GM19043 (cell line): ENCODE results near the gene CHRNE.
"Not testable (repeated sequence)": the region's sequence is repeated elsewhere in the genome, so short reads cannot be mapped to it uniquely, and the experiment has no call there.

ENCODE experiments used
- ATAC-seq: cut with Tn5 transposase; IDR thresholded peaks from one replicate; pipeline ENCODE4 v1.9.1; 2021; ENCODE audit warnings: low read depth; ENCODE audit not compliant: unreplicated experiment

CHRNE gene

GRCh38 chr17:4892499-4893221, 10.2 kb downstream of the CHRNE start:
- ATAC-seq, result no peak

DNA sequence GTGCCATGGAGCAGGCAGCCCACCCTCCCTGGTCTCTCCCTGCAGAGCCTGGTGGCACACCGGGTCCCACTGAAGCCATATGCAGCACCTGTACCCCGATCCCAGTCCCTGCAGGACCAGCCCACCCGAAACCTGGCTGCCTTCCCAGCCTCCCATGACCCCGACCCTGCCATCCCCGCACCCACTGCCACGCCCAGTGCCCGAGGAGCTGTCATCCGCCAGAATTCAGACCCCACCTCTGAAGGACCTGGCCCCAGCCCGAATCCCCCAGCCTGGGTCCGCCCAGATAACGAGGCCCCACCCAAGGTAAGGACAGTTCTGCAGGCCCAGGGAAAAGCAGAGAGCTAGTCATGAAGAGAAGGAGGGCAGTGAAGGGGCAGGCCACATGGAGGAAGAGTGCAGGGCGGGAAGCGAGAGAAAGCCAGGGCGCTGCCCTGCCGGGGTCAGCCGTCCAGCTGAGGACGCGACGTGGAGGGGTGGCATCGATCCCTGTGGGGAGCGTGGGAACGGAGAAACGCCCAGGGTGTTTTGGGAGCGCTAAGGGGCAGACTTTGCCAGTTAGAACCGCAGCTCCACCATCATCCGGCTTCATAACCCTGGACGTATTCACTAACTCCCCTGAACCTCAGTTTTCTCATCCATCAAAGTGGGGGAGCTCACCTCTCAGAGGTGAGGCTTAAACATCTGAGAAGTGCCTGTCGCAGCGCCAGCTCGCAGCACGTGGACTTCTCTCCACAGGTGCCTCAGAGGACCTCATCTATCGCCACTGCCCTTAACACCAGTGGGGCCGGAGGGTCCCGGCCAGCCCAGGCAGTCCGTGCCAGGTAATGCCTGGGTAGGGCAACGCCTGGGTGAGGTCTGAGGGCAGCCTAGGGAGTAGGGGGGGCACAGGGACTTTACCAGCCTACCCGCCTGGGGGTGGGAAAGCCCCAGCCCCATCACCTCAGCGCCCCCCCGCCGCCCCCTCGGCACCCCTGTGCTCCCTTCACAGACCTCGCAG, 11.2 kb downstream of the CHRNE start:
- ATAC-seq, result no peak

- no peak for ATAC-seq
These were observed 15.3 kb downstream of the CHRNE start for GRCh38 chr17:4887581-4887980.

DNA sequence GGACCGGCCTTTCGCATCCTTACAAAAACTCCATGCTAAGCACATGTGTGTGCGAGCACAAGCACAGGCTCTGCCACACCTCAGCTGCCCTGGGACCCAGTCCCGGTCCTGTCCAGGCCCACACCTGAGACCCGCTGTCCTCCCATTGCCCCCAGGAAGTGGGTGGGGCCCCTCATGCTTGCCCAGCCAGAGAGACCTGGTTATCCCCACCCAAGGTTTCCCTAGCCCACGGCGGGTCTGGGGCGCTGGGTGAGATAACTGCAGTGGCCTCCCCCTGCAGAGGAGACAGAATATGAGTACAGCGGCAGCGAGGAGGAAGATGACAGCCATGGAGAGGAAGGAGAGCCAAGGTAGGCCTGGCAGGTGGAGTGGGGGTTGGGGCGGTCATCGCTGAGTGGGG, 16.1 kb downstream of the CHRNE start:
- ATAC-seq, result no peak

DNA sequence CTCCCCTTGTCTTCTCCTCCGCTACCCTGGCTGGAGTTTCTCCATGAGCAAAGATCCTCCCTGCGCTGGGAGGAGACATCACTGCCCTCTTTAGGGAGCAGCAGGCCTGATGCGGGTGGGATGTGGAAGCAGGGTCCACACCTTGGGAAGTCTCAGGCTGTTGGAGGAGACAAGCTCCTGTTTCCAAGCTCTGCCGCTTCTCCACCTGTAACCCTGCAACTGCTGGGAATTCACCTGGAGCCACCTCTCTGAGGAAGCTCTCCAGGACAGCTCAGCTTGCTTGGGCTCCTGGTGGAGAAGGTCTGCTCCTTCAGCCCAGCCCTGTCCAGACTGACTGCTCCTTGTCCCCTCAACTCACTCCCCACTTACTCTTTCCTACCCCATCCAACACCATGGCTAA, 18.4 kb downstream of the CHRNE start:
- no peak for ATAC-seq

- no peak for ATAC-seq
These were observed 20.9 kb downstream of the CHRNE start for GRCh38 chr17:4881761-4882555.

GRCh38 chr17:4880857-4881256, 22.0 kb downstream of the CHRNE start:
- ATAC-seq, result no peak

GRCh38 chr17:4879601-4880000, 23.3 kb downstream of the CHRNE start:
- no peak for ATAC-seq

- ATAC-seq, result no peak
These were observed 25.8 kb downstream of the CHRNE start for GRCh38 chr17:4877089-4877488.

GRCh38 chr17:4872786-4873185, 30.1 kb downstream of the CHRNE start:
- ATAC-seq, result no peak

DNA sequence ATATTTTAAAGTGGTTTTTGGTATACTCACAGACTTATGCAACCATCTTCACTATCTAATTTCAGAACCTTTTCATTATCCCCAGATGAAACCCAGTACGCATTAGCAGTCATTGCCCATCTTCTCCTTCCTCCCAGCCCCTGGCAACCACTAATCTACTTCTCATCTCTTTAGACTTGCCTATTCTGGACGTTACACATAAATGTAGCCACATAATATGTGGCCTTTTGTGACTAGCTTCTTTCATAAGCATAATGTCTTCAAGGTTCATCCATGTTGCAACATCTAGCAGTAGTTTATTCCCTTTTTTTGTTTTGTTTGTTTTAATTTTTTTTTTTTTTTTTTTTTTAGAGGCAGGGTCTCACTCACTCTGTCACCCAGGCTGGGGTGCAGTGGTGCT, 32.0 kb downstream of the CHRNE start:
- ATAC-seq, result no peak

GRCh38 chr17:4869058-4869998, 33.6 kb downstream of the CHRNE start:
- not testable (repeated sequence) for ATAC-seq

GRCh38 chr17:4867535-4867934, 35.4 kb downstream of the CHRNE start:
- not testable (repeated sequence) for ATAC-seq

GRCh38 chr17:4863321-4863720, 39.6 kb downstream of the CHRNE start:
- ATAC-seq, result no peak

GRCh38 chr17:4862720-4863119, 40.2 kb downstream of the CHRNE start:
- ATAC-seq, result no peak

DNA sequence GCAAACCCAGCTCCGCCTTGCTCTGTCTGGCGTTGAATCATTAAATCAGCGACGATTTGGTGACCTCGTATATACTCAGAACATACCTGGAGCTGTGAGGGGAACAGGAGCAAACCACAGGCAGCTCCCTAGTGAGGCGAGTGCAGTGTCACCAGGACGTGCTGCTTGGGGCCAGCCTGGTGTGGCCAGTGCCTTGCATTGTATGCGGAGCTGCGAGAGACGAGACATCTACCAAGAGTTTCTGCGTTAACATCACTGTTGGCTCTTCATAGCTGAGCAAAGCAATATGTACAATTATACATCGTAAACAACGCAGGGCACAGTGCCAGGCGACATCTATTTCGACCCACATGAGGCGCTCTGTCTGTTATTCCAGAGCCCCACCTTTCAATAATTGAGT, 41.8 kb downstream of the CHRNE start:
- ATAC-seq, result no peak

DNA sequence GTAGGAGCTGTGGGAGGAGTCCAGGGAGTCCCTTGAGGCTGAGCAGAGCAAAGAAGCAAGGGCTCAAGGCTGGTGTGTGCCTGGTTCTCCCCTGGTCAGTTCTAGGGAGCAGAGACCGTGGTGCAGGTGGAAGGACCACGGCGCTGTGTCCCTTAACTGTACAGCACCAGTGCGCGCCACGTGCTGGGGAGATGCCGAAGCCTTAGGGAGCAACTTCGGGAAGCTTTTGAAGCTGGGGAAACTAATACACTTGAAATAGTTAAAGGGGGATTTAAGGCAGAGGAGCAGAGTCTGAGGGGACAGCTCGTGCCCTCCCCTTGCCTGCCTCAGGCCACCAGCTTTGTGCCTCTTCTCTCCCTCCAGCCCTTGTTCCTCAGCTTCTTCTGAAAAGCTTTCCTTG, 42.2 kb downstream of the CHRNE start:
- ATAC-seq, result no peak

GRCh38 chr17:4859816-4860625, 42.9 kb downstream of the CHRNE start:
- no peak for ATAC-seq

DNA sequence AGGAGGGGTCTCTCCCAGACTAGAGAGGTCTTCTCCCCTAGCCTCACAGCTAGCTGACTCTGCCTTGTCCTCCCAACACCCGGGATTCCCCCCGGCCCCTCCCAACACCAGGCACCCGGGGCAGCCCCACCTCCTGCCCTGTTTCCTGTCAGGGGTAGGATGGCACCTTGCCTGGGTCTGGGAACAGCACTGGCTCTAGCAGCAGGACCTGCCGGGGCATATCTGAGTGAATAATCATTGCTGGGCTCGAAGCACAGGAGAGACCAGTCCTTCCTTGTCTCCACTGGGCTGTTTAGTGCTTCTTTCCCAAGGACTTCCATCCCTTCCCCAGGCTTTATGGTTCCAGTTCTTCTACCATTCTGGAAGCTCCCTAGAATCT, 44.0 kb downstream of the CHRNE start:
- no peak for ATAC-seq
